HG03432 (cell line): ENCODE results near the gene KLHL33.

ENCODE experiments used
- ATAC-seq: cut with Tn5 transposase; IDR thresholded peaks from one replicate; pipeline ENCODE4 v1.9.1; 2021; ENCODE audit warnings: mild to moderate bottlenecking, moderate library complexity; ENCODE audit not compliant: unreplicated experiment

Gene KLHL33

GRCh38 chr14:20376071-20376588 lies 59.8 kb downstream of the KLHL33 start:
- no peak for ATAC-seq
